HepG2 (cell line): ENCODE results near the gene ABT1. TPM values are rescaled to one million over a fixed set of nuclear protein-coding genes. Genes with fewer than 3 reads are reported as not detected.
A peak's percentile ranks its signal among the peaks of the same experiment; 100 is the strongest.

Source experiments
- AGO2 ChIP-seq: fragments of 200-400 bp; formaldehyde crosslinking; optimal IDR thresholded peaks from 2 replicates; pipeline ENCODE3; 2017; ENCODE audit warnings: mild to moderate bottlenecking, low read depth, low read length, moderate library complexity
- BORCS8-MEF2B ChIP-seq: sonication (generic); formaldehyde crosslinking; IDR thresholded peaks from 2 replicates; pipeline ENCODE4 v1.8.0; 2022; ENCODE audit warnings: mild to moderate bottlenecking, missing genetic modification reagents
- CREB3 ChIP-seq: sonication (generic); formaldehyde crosslinking; IDR thresholded peaks from 2 replicates; pipeline ENCODE4 v1.5.0; 2020; ENCODE audit warnings: missing genetic modification reagents
- FLYWCH1 ChIP-seq: sonication (generic); formaldehyde crosslinking; IDR thresholded peaks from 2 replicates; pipeline ENCODE4 v1.8.1; 2023; ENCODE audit warnings: mild to moderate bottlenecking, missing genetic modification reagents
- FOXA1 ChIP-seq, 2 experiments: fragments of 450-650 bp in 1 of 2; sonication (generic) in 1 of 2; formaldehyde crosslinking in 1 of 2; IDR thresholded peaks; 2 replicates each; pipeline versions ENCODE4 v1.4.0 to v1.6.1; 2016 to 2020; ENCODE audit warnings: missing genetic modification reagents in 1 of 2
- HIVEP1 ChIP-seq: sonication (generic); formaldehyde crosslinking; IDR thresholded peaks from 2 replicates; pipeline ENCODE4 v1.4.0; 2020; ENCODE audit warnings: mild to moderate bottlenecking, missing genetic modification reagents
- HNF1B ChIP-seq: sonication (generic); formaldehyde crosslinking; IDR thresholded peaks from 2 replicates; pipeline ENCODE4 v1.5.1; 2020; ENCODE audit warnings: mild to moderate bottlenecking, moderate library complexity, missing genetic modification reagents
- HNRNPUL1 ChIP-seq: fragments of 200-400 bp; formaldehyde crosslinking; IDR thresholded peaks from 2 replicates; pipeline ENCODE4 v1.6.1; 2017; ENCODE audit warnings: low read depth, mild to moderate bottlenecking, low read length, moderate library complexity
- MBD4 ChIP-seq: IDR thresholded peaks from 2 replicates; pipeline ENCODE4 v1.6.1; 2012; ENCODE audit warnings: low read length, inconsistent platforms, borderline replicate concordance
- MYPOP ChIP-seq: sonication (generic); formaldehyde crosslinking; IDR thresholded peaks from 2 replicates; pipeline ENCODE4 v1.8.1; 2023; ENCODE audit warnings: mild to moderate bottlenecking, moderate library complexity, missing genetic modification reagents
- ONECUT2 ChIP-seq: sonication (generic); formaldehyde crosslinking; IDR thresholded peaks from 2 replicates; pipeline ENCODE4 v1.4.0; 2020; ENCODE audit warnings: missing genetic modification reagents
- PHF5A ChIP-seq: IDR thresholded peaks from one replicate; pipeline ENCODE4 v1.6.1; 2018; ENCODE audit warnings: low read depth, missing genetic modification reagents; ENCODE audit not compliant: unreplicated experiment
- RAD21 ChIP-seq: fragments of 450-650 bp; formaldehyde crosslinking; IDR thresholded peaks from 2 replicates; pipeline ENCODE4 v1.5.0; 2020; ENCODE audit warnings: mild to moderate bottlenecking
- RFX5 ChIP-seq: IDR thresholded peaks from 2 replicates; pipeline ENCODE4 v1.6.1; 2011; ENCODE audit warnings: low read depth, low read length, improper control_type of control experiment
- RFXANK ChIP-seq: IDR thresholded peaks from 2 replicates; pipeline ENCODE4 v1.6.1; 2016
- SETDB1 ChIP-seq: sonication (generic); formaldehyde crosslinking; IDR thresholded peaks from 2 replicates; pipeline ENCODE4 v1.5.1; 2020; ENCODE audit warnings: missing genetic modification reagents, mild to moderate bottlenecking, borderline replicate concordance
- SNAI1 ChIP-seq: sonication (generic); formaldehyde crosslinking; IDR thresholded peaks from 2 replicates; pipeline ENCODE4 v1.5.0; 2020; ENCODE audit warnings: mild to moderate bottlenecking, missing genetic modification reagents, borderline replicate concordance
- STAT5B ChIP-seq: sonication (generic); formaldehyde crosslinking; IDR thresholded peaks from 2 replicates; pipeline ENCODE4 v1.4.0; 2020; ENCODE audit warnings: missing genetic modification reagents
- WIZ ChIP-seq: sonication (generic); formaldehyde crosslinking; IDR thresholded peaks from 2 replicates; pipeline ENCODE4 v1.5.1; 2020; ENCODE audit warnings: mild to moderate bottlenecking, missing genetic modification reagents
- ZBTB20 ChIP-seq: sonication (generic); formaldehyde crosslinking; IDR thresholded peaks from 2 replicates; pipeline ENCODE4 v1.8.1; 2023; ENCODE audit warnings: missing genetic modification reagents, low read depth, mild to moderate bottlenecking, borderline replicate concordance
- ZBTB42 ChIP-seq: sonication (generic); formaldehyde crosslinking; IDR thresholded peaks from 2 replicates; pipeline ENCODE4 v1.5.0; 2020; ENCODE audit warnings: mild to moderate bottlenecking, missing genetic modification reagents
- ZBTB7B ChIP-seq: sonication (generic); formaldehyde crosslinking; IDR thresholded peaks from 2 replicates; pipeline ENCODE4 v1.4.0; 2020; ENCODE audit warnings: missing genetic modification reagents
- ZNF12 ChIP-seq: sonication (generic); formaldehyde crosslinking; IDR thresholded peaks from 2 replicates; pipeline ENCODE4 v1.5.0; 2020; ENCODE audit warnings: missing genetic modification reagents
- ZNF136 ChIP-seq: sonication (generic); formaldehyde crosslinking; IDR thresholded peaks from 2 replicates; pipeline ENCODE4 v1.8.1; 2022; ENCODE audit warnings: low read depth, mild to moderate bottlenecking, moderate library complexity, missing genetic modification reagents
- ZNF367 ChIP-seq: sonication (generic); formaldehyde crosslinking; IDR thresholded peaks from 2 replicates; pipeline ENCODE4 v1.4.0; 2020; ENCODE audit warnings: missing genetic modification reagents, borderline replicate concordance
- ZNF451 ChIP-seq: sonication (generic); formaldehyde crosslinking; IDR thresholded peaks from 2 replicates; pipeline ENCODE4 v1.5.0; 2020; ENCODE audit warnings: mild to moderate bottlenecking, missing genetic modification reagents
- ZNF616 ChIP-seq: sonication (generic); formaldehyde crosslinking; IDR thresholded peaks from 2 replicates; pipeline ENCODE4 v1.5.0; 2020; ENCODE audit warnings: low read depth, mild to moderate bottlenecking, missing genetic modification reagents
- ZNF724P ChIP-seq: sonication (generic); formaldehyde crosslinking; IDR thresholded peaks from 2 replicates; pipeline ENCODE4 v1.8.0; 2022; ENCODE audit warnings: missing genetic modification reagents, borderline replicate concordance
- ZNF780A ChIP-seq: sonication (generic); formaldehyde crosslinking; IDR thresholded peaks from 2 replicates; pipeline ENCODE4 v1.8.0; 2022; ENCODE audit warnings: mild to moderate bottlenecking, missing genetic modification reagents, moderate library complexity
- ZSCAN12 ChIP-seq: sonication (generic); formaldehyde crosslinking; IDR thresholded peaks from 2 replicates; pipeline ENCODE4 v1.9.0; 2021; ENCODE audit warnings: mild to moderate bottlenecking, missing genetic modification reagents
- polyA plus RNA-seq, 8 experiments: library from polyadenylated mRNA; depleted of rRNA in 3 of 8; stranded (reverse) in 7 of 8; unstranded in 1 of 8; fragments of >200 nt; fragmentation: Illumina TruSeq in 4 of 8; extraction: Trizol in 4 of 8; gene quantifications; 2 replicates each; pipeline versions ENCODE4 v1.2.1 to v1.2.3, GENCODE V29; 2011 to 2016; ENCODE audit warnings: low read depth in 4 of 8, missing spikeins in 1 of 8, mixed read lengths in 1 of 8; ENCODE audit not compliant: insufficient read depth in 1 of 8
- total RNA-seq, 5 experiments: library from RNA; depleted of rRNA; stranded (reverse); fragments of >200 nt; fragmentation: Illumina TruSeq; extraction: Trizol; gene quantifications; 2 replicates each; pipeline ENCODE4 v1.2.3, GENCODE V29; 2016; ENCODE audit warnings: low read depth in 1 of 5

Gene ABT1
- total and polyA plus RNA-seq, 2 of the 13 experiments (the other 11 are each of a cell fraction or from before 2014, with no cell fraction given) = 38.4 TPM

- TF ChIP-seq ZBTB7B (CRISPR knock-in tag) (peak; percentile 90), FLYWCH1 (no peak), SNAI1 (CRISPR knock-in tag) (no peak), PHF5A (peak; percentile 93), ZNF367 (CRISPR knock-in tag) (no peak), ONECUT2 (peak; percentile 76), FOXA1 (IDR thresholded peaks at IDR 0.05) (no peak), FOXA1 (CRISPR knock-in tag; IDR thresholded peaks at IDR 0.05) (peak; percentile 59), RFX5 (no peak), ZNF451 (CRISPR knock-in tag) (no peak), WIZ (CRISPR knock-in tag) (no peak), STAT5B (CRISPR knock-in tag) (no peak), RAD21 (CRISPR knock-in tag) (0 out of 2 replicates have a peak, but pooled peaks have one; percentile 31), RFXANK (CRISPR knock-in tag) (peak; percentile 91; the same call in 1 of the 2 replicates), ZBTB20 (CRISPR knock-in tag) (peak; percentile 64), AGO2 (no peak), MYPOP (CRISPR knock-in tag) (peak; percentile 91), ZNF12 (CRISPR knock-in tag) (peak; percentile 66; the same call in 1 of the 2 replicates), BORCS8-MEF2B (CRISPR knock-in tag) (peak; percentile 48; the same call in 1 of the 2 replicates), MBD4 (no peak), ZBTB42 (no peak), CREB3 (no peak), ZNF724P (no peak), HNF1B (CRISPR knock-in tag) (peak; percentile 83), ZNF616 (CRISPR knock-in tag) (no peak; the same call in 1 of the 2 replicates), ZNF136 (CRISPR knock-in tag) (peak; percentile 73; the same call in 1 of the 2 replicates), ZNF780A (CRISPR knock-in tag) (no peak), HNRNPUL1 (no peak), SETDB1 (no peak), HIVEP1 (CRISPR knock-in tag) (0 out of 2 replicates have a peak, but pooled peaks have one; percentile 35), ZSCAN12 (CRISPR knock-in tag) (no peak)
These were observed 25.0 kb upstream of the ABT1 start (continued) for GRCh38 chr6:26571592-26572296.
